ENCODE results near the gene LRRC17.
"Not testable (repeated sequence)": the region's sequence is repeated elsewhere in the genome, so short reads cannot be mapped to it uniquely, and the experiment has no call there.

The LRRC17 gene

DNA sequence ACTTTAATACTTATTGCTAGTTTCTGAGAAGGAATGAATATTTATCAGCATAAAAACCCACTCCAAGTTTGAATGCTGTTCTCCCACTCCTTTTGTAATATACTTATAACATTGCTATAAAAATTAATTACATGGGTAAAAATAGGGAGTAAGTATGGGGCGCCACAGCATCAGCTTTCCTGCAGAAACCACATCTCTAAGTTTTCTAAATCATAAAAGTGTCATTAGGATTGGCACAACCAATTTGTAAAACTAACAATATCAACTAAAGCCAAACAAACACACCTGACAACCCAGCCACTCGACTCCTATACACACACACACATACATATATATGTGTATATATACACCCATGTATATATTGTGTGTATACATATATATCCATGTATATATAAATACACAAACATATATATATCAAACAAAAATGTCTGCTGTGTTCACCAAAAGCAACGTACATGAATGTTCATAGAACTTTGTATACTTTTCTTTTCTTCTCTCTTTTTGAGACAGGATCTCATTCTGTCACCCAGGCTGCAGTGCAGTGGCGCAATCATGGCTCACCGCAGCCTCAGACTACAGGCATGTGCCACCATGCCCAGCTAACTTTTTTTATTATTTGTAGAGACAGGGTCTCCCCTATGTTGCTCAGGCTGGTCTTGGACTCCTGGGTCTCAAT lies 14.8 kb upstream of the LRRC17 start:
- DNase-seq: no peak

DNA sequence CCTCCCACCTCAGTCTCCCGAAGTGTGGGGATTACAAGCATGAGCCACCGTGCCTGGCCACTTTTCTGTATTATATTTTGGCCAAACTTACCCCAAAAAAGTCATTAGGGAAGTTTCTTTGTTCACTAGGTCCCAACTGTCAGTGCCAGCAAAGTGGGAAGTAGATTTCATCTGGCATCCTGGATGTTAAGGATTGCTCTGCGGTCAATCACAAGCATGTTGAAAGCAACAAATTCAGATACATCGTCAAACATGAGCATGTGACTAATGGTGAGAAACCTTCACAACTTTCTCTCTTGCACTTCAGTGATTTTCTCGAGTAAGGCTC lies 14.3 kb upstream of the LRRC17 start:
- DNase-seq: no peak

DNA sequence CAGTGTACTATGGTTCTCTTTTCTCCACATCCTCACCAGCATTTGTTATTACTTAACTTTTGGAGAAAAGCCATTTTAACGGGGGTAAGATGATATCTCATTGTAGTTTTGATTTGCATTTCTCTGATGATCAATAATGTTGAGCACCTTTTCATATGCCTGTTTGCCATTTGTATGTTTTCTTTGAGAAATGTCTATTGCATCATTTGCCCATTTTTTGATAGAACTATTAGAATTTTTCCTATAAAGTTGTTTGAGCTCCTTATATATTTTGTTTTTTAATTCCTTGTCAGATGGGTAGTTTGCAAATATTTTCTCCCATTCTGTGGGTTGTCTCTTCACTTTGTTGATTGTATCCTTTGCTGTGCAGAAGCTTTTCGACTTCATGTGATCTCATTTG lies 10.7 kb upstream of the LRRC17 start:
- not testable (repeated sequence) for DNase-seq

DNA sequence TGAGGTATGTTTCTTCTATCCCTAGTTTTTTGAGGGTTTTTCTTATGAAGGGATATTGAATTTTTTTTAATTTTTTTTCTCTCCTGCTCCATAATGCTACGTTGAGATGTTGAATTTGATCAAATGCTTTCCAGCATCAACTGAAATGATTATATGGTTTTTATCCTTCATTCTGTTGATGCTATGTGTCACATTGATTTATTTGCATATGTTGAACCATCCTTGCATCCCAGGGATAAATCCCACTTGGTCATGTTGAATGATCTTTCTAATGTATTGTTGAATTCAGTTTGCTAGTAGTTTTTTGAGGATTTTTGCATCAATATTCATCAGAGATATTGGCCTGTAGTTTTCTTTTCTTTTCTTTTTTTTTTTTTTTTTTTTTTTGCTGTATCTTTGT lies 9.2 kb upstream of the LRRC17 start:
- not testable (repeated sequence) for DNase-seq

DNA sequence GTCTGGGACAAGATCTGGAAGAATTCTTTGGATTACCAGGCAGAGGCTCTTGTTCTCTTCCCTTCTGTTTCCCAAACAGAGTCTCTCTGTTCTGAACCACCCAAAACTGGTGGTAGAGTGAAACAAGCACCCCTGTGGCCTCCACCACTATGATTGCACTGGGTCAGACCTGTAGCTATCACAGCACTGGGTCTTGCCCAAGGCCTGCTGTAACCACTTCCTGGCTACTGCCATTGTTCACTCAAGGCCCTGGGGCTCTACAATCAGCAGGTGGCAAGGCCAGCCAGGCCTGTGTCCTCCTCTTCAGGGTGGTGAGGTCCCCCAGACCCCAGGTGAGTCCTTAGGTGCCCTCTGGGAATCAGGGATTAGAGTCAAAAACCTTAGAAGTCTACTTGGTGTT lies 4.1 kb upstream of the LRRC17 start:
- no peak for DNase-seq

DNA sequence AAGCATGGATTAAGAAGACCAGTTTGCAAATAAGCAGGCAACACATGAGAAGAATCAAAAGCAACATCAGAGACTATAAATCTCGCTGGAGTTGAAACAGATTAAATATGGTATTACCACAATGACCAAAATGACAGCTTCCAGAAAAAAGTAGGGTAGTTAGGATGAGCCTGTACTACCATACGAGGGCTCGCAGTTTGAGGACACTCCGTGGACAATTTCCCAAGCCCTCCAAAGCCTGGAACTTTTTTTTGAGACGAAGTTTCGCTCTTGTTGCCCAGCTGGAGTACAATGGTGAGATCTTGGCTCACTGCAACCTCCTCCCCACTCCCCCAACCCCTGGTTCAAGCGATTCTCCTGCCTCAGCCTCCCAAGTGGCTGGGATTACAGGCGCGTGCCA lies 1.0 kb downstream of the LRRC17 start:
- no peak for DNase-seq

DNA sequence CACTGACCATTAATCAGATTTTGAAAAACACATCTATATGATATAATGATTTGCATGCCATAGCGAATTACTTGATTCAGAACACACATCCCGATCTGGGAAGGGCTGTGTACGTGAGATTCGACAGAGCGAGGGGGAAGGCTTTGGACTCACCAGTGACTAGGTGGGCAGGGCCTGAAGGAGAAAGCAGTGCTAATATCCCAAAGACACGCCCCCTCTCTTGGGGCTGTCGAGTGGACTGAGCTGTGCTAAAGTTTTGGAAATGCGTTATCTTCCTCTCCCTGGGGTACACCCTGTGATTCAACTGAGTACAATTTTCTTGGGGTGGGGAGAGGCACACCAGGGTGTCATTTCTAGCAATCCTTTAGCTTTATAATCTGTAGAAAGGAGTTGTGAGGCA lies 1.8 kb downstream of the LRRC17 start:
- DNase-seq: no peak

DNA sequence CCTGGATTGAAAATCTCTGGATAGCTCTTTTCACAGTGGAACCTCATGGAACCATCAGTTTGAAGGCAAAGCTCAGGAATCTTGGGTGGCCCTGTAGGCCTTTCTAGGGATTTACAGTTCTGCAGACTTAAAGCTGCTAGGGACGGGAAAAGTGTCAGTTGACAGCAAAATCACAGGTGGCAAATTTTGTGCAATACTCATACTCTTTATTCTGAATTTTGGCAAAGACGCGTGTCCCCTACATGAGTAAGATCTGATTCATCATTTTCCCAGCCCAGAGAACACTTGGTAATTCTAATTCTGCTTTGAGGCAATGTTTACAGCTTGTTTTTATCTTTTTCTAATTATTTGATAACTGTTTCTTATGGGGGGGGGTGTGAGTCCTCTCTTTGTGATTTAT lies 3.6 kb downstream of the LRRC17 start:
- no peak for DNase-seq

DNA sequence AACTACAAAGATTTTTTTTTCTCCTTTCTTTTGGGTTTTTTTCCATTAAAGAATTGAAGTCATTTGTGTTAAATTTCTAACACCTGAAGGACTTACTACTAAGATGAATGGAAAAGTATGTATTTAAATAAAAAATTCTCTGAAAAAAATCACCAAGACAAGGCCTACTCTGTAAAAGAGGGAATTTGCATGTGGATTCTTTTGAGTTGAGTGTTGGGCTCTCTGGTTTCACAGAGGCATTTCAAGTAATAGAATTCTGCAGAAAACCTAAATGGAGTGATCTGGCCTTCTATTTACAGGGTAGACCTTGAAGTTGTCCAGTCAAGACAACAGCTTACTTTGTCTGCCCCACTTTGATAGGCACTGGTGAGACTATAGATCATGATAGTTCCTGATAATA lies 4.1 kb downstream of the LRRC17 start:
- DNase-seq: no peak

DNA sequence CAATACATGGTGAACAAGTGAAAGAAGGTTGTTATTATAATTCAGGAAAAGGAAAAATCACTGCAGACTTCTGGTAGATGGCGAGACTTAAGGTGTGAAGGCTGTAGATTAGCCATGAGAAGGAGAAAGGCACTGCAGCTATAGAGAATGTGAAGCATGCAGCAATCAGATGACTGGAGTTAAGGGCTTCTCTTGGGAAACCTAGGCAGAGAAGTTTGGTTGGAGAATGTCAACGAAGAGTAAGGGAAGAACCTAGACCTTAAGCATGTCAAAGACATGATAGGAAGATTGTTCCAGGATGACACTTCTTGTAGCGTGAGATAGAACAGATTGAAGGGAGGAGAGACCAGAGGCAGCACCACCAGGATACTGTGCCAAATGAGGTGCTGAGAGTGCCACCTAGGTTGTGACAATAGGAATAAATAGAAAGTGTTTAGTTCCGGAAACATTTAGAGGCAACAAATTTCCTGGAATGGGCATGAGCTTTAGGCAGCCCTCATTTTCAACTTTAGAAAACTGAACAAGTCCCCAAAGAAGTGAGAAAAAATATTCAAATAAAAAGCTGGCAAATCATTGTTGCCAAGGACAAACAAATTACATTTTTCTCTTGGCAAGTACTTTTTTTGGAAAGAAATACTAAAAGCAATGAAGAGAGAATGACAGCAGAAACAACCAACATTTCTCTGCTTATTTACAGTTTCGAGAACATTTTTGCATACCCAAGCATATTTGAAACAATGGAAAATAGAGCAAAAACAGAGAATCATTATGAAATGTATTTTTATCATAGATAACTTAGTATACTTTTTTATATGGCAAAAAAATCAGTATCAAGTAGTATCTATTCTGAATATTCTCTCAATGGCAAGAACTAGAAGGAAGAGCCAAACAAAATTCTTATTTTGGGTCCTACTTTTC lies 4.9 kb downstream of the LRRC17 start:
- DNase-seq: no peak

DNA sequence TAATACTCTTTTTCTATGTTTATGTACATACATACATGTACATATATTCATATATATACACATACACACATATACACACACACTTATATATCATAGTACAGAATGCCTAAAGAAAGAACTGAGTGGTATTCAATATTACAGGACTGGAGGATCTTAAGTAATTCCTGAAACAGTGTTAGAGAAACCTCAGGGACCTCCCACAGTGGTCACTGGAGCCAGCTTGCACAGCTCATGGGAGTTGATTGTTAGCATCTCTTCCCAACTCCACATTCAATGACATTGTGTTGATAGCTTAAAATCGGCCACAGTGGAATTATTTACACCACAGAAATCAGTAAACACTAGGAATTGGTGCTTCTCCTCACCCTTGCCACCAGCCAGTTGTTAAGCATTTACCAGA lies 6.0 kb downstream of the LRRC17 start:
- no peak for DNase-seq

DNA sequence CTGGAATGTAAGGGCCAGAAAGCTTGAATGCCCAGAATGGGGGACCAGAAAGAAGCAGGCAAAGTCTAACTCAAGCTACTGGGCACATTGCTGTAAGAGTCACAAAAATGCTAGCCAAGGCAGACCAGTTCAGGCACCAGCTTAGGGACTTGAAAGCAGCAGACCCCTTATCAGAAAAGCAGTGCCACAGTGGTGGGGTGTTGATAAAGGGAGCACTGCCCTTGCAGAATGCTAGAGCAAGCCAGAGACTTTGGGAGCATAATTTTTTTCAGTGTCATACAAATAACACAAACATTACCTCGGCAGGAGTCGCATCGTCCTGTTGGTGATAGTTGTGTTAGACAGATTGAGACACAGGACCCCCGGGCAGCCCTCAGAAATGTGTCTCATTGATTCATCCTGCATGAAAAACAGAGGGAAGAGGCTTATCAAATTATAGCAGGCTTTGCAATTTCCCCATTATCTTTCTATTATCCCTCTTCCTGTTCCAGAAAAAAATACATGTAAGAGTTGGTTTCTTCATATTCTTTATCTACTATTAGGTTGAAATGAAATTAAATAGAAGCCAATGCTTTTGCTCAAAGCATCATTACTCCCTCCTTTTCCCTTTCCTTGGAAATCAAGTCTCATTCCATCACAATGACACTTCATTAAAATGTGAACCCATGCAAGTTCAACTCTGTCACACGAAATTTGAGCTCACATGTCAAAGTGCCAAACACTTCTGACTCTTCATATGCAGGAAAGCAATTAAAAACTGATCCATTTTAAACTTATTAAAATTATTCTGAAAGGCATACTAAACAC lies 13.4 kb downstream of the LRRC17 start:
- DNase-seq: no peak

DNA sequence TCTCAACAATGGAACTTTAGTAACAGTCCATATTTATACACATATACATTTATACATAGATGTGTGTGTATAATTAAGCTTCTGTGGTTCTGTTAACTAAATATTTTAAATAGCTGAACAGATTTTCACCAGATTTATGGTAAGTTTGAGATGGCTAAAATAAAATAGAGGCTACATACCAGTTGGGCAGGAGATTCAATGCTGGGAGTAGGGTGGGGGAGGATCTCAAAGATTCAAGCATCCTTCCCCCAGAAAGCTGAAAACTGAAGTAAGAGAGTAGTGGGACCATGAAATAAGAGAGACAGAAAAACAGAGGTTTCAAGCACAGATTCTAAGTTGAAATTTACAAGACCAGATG lies 14.0 kb downstream of the LRRC17 start:
- DNase-seq: no peak

DNA sequence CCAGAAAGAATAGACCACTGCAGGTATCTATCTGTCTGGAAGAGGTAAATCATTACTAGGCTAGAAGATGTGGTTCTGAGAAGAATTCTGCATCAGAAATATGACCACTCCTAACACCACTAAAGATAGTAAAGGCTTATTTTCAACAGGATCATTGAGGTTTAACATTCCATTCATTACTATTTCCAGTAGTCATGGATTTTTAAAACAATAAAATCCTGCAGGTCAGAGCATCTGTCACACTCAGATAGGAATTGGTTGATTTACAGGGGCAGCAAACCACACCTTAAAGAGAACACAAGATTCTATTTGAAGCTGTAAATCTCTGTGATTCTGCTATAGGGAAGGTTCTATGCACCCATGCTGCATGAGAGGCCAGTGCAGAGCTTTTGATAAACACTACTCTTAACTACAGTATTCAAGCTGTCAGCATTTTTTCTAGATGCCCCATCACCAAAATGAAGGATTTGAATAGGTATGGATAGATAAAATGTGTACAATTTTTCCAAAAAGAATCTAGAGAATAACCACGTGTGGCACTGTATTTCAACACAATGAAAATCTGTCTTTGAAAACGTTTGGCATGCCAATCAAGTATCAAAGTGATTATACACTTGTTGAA lies 14.6 kb downstream of the LRRC17 start:
- no peak for DNase-seq

DNA sequence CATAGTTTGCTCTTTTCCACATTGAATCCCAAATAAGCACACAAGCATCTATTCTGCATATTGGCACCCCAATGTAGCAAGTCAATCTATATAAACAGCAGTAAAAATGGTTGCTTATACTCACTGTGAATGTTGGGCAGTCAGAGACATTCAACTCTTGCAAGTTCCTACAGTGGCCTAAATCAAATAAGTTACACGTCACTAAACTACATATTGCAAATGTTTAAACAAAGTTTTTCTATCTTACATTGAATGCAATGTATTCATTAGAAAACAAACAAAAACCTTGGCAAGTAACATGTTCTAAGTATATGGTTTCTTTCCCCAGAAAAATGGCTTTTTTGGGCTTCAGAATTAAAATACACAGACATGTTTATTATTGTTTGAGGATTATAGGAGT lies 19.0 kb downstream of the LRRC17 start:
- DNase-seq: no peak

DNA sequence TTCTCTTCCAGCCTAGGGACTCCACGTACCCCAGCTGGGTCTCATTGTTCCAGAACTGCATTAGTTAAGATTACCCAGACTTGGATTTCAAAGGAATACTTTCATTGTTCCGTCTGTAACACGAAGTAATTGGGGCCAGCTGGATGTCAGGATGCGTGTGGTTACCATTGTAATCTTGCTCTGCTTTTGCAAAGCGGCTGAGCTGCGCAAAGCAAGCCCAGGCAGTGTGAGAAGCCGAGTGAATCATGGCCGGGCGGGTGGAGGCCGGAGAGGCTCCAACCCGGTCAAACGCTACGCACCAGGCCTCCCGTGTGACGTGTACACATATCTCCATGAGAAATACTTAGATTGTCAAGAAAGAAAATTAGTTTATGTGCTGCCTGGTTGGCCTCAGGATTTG lies 21.0 kb downstream of the LRRC17 start:
- no peak for DNase-seq

DNA sequence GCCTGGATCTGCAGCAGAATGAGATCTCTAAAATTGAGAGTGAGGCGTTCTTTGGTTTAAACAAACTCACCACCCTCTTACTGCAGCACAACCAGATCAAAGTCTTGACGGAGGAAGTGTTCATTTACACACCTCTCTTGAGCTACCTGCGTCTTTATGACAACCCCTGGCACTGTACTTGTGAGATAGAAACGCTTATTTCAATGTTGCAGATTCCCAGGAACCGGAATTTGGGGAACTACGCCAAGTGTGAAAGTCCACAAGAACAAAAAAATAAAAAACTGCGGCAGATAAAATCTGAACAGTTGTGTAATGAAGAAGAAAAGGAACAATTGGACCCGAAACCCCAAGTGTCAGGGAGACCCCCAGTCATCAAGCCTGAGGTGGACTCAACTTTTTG lies 21.4 kb downstream of the LRRC17 start:
- DNase-seq: no peak

DNA sequence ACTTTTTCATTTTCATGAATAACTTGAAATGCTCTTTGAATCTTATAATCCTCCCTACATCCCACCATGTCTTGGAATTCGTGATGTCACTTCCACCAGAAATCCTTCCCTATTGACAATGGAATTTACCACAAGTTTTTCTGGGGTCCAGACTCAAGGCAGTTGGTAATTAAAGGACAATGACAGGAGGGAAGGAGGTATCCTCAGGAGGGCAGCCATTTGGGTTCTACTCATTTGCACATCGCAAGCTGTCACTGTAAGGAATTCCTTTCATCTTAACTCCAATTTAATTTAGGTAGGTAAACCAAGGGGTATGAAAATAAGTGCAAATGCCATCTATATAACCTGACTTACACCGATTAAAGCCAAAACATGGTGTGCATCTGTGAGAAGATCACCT lies 21.9 kb downstream of the LRRC17 start:
- DNase-seq: no peak

DNA sequence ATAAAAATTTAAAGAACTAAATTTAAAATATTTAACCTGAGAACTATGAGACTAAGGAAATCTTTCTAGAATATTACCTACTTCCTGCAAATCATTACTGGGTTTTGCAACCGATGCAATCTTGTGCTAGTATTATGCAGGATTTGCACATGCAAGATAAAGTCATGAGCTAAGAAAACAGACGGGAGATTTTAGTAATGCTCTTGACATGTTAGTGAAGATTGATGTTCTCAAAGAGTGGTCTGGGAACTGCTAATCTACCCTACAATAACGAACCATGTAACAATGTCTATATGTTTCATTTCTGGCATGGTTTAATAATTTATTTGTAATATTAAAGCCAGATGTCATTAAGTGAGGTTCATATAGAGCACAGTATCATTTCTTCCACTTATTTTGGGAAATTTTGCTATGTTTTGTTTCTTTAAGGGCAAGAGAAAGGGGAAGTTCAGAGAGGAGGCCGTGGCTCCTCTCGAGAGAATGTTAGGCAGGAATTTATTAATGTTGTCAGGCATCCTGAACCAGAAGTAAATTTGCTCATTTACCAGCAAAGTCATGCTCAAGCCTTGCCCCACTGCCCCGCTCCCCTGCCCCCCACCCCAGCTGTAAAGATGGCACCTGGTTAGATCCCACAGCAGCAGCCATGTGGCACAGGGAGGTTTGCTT lies 22.8 kb downstream of the LRRC17 start:
- no peak for DNase-seq

DNA sequence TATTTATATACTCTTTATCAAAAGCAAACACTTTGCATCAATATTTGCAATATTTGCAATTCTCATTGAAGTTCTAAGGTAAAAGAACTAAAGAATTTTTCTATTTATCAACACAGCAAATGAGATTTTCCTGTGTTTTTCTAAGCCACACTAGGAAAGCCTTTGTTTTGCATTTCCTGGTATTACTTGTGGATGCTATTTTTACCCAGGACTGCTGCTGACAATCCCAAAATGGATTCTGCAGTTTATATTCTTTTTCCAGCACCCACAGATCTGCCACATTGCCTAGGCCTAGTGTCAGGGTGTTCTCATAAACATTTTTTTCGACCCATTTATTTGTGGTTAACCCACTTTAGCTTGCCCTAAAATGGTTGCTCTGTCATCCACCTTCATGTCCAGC lies 25.9 kb downstream of the LRRC17 start:
- no peak for DNase-seq

DNA sequence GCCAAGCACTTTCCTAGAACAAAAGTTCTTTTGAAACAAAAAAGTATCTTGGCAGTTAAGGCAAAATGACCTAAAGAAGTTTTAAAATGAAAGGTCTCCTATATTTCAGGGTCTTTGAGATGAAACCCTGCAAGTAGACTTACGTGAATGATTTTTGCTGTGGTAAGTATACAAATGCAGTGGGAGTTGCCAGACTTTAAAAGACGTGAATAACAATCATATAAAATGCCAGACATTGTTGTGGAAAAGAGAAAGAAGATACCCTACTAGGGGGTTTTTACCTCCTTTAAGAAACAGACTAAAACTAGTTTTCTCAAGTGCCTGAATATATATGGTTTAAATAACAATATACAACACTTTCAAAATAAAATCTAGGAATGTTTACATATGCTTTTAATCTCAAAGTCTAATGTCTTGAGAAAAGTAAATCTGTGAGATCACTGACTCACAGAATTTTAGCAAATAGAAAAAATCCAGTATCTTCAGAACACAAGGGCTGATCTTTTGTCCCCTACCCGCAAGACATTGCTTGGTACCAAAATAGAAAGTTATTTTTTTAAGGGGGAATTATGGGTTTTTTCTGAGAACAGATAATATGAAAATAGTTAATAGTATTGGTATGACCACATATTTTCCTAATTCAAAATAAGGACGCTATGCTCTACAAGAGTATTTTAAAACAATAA lies 29.5 kb downstream of the LRRC17 start:
- no peak for DNase-seq

DNA sequence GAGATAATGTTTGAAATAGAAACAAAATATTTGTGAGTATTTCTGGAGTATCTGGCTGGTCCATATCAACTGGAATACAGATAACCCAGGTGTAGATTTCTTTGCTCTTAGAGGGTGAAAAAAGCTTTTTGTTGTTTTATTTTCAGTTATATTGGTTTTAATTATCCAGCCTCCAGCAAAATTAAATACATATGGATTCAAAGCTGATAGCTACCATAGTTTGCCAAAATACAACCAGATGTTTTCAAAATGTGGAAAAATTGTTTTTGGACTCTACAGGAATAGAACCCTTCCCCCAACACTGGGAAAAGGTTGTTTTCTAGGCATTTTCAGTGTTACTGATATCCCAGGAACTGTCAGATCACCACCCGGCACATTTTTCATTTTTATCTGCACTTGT lies 30.1 kb downstream of the LRRC17 start:
- DNase-seq: no peak

Data from DMS 273 treated with DMSO at 0.1 percent for 48 hours (cell line).